Epithelial cell of umbilical artery (primary cell): ENCODE data around the gene GDF15. TPM values are rescaled to one million over a fixed set of nuclear protein-coding genes. Genes with fewer than 3 reads are reported as not detected.

Experiments
- total RNA-seq: library from RNA; depleted of rRNA; stranded (reverse); fragments of >200 nt; gene quantifications from 2 replicates; pipeline ENCODE4 v1.2.3, GENCODE V29; 2014

The GDF15 gene, protein sequence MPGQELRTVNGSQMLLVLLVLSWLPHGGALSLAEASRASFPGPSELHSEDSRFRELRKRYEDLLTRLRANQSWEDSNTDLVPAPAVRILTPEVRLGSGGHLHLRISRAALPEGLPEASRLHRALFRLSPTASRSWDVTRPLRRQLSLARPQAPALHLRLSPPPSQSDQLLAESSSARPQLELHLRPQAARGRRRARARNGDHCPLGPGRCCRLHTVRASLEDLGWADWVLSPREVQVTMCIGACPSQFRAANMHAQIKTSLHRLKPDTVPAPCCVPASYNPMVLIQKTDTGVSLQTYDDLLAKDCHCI
- total RNA-seq = 108 and 126 TPM in 2 replicates

DNA sequence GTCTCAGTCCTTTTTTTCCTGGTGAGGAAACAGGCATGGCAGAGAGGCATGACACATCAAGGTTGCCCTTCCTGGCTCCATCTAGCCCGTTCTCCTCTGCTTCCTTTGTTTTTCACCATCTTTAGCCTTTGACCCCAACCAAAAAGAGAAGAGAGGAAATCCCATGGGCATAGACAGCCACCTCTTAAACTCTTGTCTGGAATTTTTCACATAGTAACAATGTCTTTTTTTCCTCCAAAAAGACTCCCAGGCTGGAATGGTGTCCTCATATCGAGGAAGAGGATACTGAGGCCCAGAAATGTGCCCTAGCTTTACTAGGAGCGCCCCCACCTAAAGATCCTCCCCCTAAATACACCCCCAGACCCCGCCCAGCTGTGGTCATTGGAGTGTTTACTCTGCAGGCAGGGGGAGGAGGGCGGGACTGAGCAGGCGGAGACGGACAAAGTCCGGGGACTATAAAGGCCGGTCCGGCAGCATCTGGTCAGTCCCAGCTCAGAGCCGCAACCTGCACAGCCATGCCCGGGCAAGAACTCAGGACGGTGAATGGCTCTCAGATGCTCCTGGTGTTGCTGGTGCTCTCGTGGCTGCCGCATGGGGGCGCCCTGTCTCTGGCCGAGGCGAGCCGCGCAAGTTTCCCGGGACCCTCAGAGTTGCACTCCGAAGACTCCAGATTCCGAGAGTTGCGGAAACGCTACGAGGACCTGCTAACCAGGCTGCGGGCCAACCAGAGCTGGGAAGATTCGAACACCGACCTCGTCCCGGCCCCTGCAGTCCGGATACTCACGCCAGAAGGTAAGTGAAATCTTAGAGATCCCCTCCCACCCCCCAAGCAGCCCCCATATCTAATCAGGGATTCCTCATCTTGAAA lies at the start of gene GDF15:
Gene GDF15, plus strand, starts transcription at position 484 of the 868 bp plus-strand sequence. Its CDS starts 32 bp downstream, at position 516.

DNA sequence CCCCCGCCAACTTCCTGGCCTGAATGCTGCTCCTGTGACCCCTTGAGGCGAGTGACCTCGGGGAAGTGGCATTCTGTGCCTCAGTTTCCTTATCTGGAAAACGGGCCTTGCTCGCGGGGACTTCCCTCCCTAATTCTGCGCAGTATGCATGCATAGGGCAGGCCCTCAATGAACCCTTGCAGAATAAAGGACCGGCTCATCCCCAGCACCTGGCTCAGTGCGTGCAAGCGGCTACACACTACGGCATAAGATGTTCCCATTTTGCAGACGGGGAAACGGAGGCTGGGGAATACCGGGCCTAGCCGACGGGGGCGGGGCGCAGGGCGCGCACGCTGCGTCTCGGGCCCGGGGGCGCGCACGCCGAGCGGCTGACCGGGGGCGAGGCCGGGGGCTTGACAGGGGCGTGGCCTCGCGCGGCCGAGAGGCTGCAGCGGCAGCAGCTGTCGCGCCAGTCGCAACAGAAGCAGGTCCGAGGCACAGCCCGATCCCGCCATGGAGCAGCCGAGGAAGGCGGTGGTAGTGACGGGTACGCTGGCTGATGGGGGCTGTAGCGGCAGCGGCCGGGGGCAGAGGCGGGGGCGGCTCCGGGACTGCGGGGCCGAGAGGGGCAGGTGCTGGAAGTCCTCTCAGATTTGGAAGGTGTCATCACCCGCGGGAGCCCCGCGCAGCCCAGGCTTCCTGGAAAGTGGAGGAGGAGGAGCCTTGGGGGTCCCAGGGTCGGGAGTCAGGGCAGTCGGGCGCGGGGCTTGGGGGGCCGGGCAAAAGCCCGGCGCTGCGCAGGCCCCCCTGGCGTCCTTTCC lies 45.6 kb upstream of the GDF15 start, which contains the start of gene PGPEP1:
Gene PGPEP1, plus strand, starts transcription at position 409 of the 800 bp plus-strand sequence. Its CDS starts 84 bp downstream, at position 493.

DNA sequence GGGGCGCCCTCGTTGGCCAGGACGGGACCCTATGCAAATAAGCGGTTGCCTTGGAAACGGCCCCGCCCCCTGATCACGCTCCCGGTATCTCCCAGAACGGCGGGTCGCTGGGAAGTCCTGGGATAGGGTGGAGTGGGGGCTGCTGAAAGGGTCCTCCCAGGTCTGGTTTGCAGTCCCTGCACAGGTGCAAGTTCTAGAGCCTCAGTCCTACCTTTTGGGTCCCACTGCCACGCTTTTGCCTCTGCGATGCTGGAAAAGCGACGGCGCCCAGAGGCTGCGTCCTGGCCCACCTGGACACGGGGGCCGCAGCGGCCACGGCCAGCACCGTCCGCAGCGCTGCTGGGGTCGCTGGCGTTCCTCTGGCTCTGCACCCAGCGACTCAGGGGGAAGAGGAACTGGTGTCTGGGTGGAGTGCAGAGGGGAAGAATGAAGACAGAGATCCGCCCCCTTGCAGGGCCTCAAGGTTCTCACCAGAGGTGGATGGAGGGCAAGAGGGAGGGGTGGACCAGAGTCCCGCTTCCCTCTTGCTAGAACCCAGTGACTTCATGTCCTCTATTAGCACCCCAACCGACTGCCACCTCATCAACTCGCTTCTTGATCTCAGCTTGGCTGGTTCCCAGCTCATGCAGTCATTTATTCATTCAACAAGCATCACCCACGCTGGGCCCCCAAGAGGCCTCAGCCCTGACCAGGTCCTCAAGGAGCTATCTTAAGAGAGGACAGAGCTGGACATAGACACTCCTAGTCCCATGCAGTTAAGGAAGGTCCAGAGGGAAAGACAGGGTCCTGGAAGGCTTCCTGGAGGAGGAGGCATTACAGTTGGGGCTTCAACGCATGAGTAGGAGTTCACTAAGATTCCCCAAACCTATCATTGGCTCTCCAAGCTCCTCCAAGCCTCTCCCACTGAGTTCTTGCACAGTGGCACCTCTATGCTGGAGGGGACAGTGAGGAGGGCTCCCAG lies 11.6 kb downstream of the GDF15 start, which contains the start of gene LRRC25:
Gene LRRC25, minus strand, starts transcription at position 381 of the 961 bp plus-strand sequence. CDS start 659 bp downstream, outside the sequence.

DNA sequence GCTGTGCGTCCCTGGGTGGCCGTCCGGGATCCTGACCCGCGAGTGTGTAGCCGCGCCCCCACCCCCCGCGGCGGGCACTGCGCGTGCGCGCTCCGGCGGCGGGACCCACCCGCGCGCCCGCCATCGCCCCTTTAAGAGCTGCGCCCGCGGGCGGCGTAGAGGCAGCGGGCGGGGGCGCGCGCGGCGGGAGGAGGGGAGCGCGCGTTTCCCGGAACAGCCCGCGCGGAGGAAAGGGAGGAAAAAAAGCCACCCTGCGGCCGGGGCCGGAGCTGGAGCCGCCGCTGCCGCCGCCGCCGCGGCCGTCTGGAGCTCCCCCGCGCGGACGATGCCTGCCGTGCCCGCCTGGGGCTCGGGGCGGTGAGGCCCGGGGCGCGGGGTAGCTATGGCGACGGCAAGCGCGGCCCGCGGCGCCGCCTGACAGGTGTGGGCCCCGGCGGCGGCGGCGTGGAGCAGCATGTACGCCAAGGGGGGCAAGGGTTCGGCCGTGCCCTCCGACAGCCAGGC lies 33.3 kb downstream of the GDF15 start, which contains the start of gene SSBP4:
Gene SSBP4, plus strand, starts transcription at position 204 of the 504 bp plus-strand sequence. Its CDS starts 251 bp downstream, at position 455.

DNA sequence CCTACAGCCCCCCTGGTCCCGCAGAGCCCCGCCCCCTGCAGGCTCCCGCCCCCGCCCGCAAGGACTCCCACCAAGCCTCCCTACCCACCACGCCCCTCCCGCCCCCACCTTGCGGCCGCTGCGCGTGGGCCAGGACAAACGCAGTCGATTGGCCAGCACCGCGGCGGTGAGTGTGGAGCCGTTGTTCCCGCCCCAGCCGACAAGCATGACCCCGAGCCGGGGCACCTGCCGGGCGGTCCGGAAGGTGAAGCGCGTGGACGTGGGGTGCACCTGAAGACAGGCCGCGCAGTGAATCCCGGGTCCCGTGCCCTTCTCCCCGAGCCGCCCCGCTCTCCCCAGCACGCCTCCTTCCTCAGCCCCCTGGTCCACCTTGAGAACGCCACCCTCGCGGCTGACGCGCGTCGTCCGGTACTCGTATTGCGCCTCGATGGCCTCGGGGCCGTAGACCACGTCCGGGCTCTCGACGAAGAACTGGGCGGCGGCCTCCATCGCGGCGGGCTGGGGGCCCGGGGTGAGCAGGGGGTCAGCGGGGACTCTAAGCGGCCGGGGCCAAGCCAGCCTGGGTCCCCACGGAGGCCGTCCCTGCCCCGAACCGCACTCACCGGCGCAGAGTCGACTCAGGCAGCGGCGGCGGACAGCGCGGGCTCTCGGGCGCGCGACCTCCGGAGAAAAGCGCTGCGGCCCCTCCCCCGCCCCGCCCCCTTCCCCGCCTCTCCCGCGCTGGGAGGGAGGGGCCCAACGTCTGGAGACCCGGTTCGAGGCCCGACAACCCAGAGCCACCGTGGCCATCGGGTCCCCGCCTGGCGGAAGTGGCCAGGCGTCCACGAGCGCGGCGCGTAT lies 51.8 kb downstream of the GDF15 start, which contains the start of gene ISYNA1:
Gene ISYNA1, minus strand, starts transcription at position 643 of the 840 bp plus-strand sequence. Its CDS starts 154 bp downstream, at position 489.

Other genes with a start within 250 kb of the GDF15 start
- 1.6 and 2.3 TPM in 2 replicates for gene PIK3R2, start 233.0 kb upstream of the GDF15 start, total RNA-seq
- gene IFI30, start 212.3 kb upstream of the GDF15 start, total RNA-seq = 3.3 TPM in 1 of 2 replicates, not detected in the other
- 9.4 and 15.3 TPM in 2 replicates for gene MPV17L2, start 192.9 kb upstream of the GDF15 start, total RNA-seq
- gene RAB3A, start 182.1 kb upstream of the GDF15 start, total RNA-seq = under 0.01 TPM in 1 of 2 replicates, not detected in the other
- 0.15 TPM in 1 of 2 replicates, not detected in the other for gene PDE4C, start 159.7 kb upstream of the GDF15 start, total RNA-seq
- under 0.01 TPM in 2 replicates for gene IQCN, start 111.7 kb upstream of the GDF15 start, total RNA-seq
- gene JUND, start 104.5 kb upstream of the GDF15 start, total RNA-seq = 58.8 and 80.2 TPM in 2 replicates
- gene LSM4, start 63.1 kb upstream of the GDF15 start, total RNA-seq = 128 and 177 TPM in 2 replicates
- 13.3 and 19.9 TPM in 2 replicates for gene PGPEP1, start 45.6 kb upstream of the GDF15 start, total RNA-seq
- not detected in 2 replicates for gene LRRC25, start 11.5 kb downstream of the GDF15 start, total RNA-seq
- 71.0 and 93.2 TPM in 2 replicates for gene SSBP4, start 33.2 kb downstream of the GDF15 start, total RNA-seq
- gene ISYNA1, start 52.0 kb downstream of the GDF15 start, total RNA-seq = 24.6 and 37.7 TPM in 2 replicates
- gene ELL, start 135.9 kb downstream of the GDF15 start, total RNA-seq = 10.2 and 10.4 TPM in 2 replicates
- gene FKBP8, start 157.4 kb downstream of the GDF15 start, total RNA-seq = 136 and 184 TPM in 2 replicates
- gene KXD1, start 171.7 kb downstream of the GDF15 start, total RNA-seq = 55.3 and 71.5 TPM in 2 replicates
- gene UBA52, start 185.7 kb downstream of the GDF15 start, total RNA-seq = 460 and 873 TPM in 2 replicates
- 79.9 and 109 TPM in 2 replicates for gene REX1BD, start 202.6 kb downstream of the GDF15 start, total RNA-seq
- not detected in 2 replicates for gene CRLF1, start 220.6 kb downstream of the GDF15 start, total RNA-seq
- gene TMEM59L, start 226.7 kb downstream of the GDF15 start, total RNA-seq = under 0.01 and 0.15 TPM in 2 replicates